ENCODE data around the gene REXO5. TPM values are rescaled to one million over a fixed set of nuclear protein-coding genes. Genes with fewer than 3 reads are reported as not detected.

Gene REXO5
- total RNA-seq, 1 experiment from 2014 or later, result 7.3 TPM

- Histone ChIP-seq H3K36me3 (ENCODE audit: control insufficient read depth, insufficient read depth, low read length) (no peaks in the 10 kb centered on the region; the same call in 1 of the 2 replicates), H3K9me3 (no peaks in the 10 kb centered on the region), H3K27me3 (replicated peaks; ENCODE audit: control insufficient read depth, insufficient read depth, low read length) (no peaks in the 10 kb centered on the region), H3K4me1 (peaks cover 9% of the 10 kb centered on the region), H3K4me3 (ENCODE audit: low read depth, low read length) (no peak overlapping the region)
- DNase-seq, result no peak
- no peak for TF ChIP-seq CTCF (IDR thresholded peaks at IDR 0.05; ENCODE audit: insufficient read depth in 1 of 2, low read depth in 1 of 2, low read length in 1 of 2, severe bottlenecking in 1 of 2, unreplicated experiment in 1 of 2)
- H3K4me1 Mint-ChIP-seq (ENCODE audit: low read depth, unreplicated experiment), result no peaks in the 10 kb centered on the region
- POLR2A ChIA-PET, result no interaction called here
- BruUV-seq (replicated peaks), result no TSS peak
- H3K36me3 Mint-ChIP-seq (ENCODE audit: insufficient read depth, unreplicated experiment), result peaks cover 30% of the 10 kb centered on the region
- no peak overlapping the region for H3K4me3 Mint-ChIP-seq (ENCODE audit: unreplicated experiment)
- H3K27ac Mint-ChIP-seq (ENCODE audit: unreplicated experiment), result no peak overlapping the region
- H3K27me3 Mint-ChIP-seq (ENCODE audit: insufficient read depth, unreplicated experiment), result no peaks in the 10 kb centered on the region
- CTCF ChIA-PET, result interaction anchor here (0.7 kb wide), 2 partner anchors 57 to 1515 kb away, joined by 3 read pairs; no protein-coding TSS in a partner anchor
- H3K9me3 Mint-ChIP-seq (ENCODE audit: unreplicated experiment), result no peaks in the 10 kb centered on the region
- intact Hi-C loops (cut with micrococcal nuclease; ENCODE audit: unreplicated experiment), result no loop called here
These were observed 40.2 kb downstream of the REXO5 start for GRCh38 chr16:20846551-20846950.

- Mint-ChIP-seq H3K27ac (ENCODE audit: unreplicated experiment) (no peak overlapping the region), H3K4me1 (ENCODE audit: low read depth, unreplicated experiment) (no peaks in the 10 kb centered on the region), H3K36me3 (ENCODE audit: insufficient read depth, unreplicated experiment) (peaks cover 25% of the 10 kb centered on the region), H3K9me3 (ENCODE audit: unreplicated experiment) (no peaks in the 10 kb centered on the region), H3K4me3 (ENCODE audit: unreplicated experiment) (no peak overlapping the region), H3K27me3 (ENCODE audit: insufficient read depth, unreplicated experiment) (no peaks in the 10 kb centered on the region)
- POLR2A ChIA-PET, result no interaction called here
- H3K27me3 ChIP-seq (replicated peaks; ENCODE audit: control insufficient read depth, insufficient read depth, low read length), result no peaks in the 10 kb centered on the region
- no peaks in the 10 kb centered on the region for H3K9me3 ChIP-seq
- CTCF ChIA-PET, result interaction anchor here (0.7 kb wide), 1 partner anchor 74 kb away, joined by 3 read pairs; no protein-coding TSS in a partner anchor
- TF ChIP-seq CTCF (IDR thresholded peaks at IDR 0.05; ENCODE audit: insufficient read depth in 1 of 2, low read depth in 1 of 2, low read length in 1 of 2, severe bottlenecking in 1 of 2, unreplicated experiment in 1 of 2), result no peak
- DNase-seq, result no peak
- peaks cover 17% of the 10 kb centered on the region for H3K4me1 ChIP-seq
- H3K4me3 ChIP-seq (ENCODE audit: low read depth, low read length), result no peak overlapping the region
- intact Hi-C loops (cut with micrococcal nuclease; ENCODE audit: unreplicated experiment), result no loop called here
- BruUV-seq (replicated peaks), result no TSS peak
- H3K36me3 ChIP-seq (ENCODE audit: control insufficient read depth, insufficient read depth, low read length), result no peaks in the 10 kb centered on the region; the same call in 1 of the 2 replicates
These were observed 41.2 kb downstream of the REXO5 start for GRCh38 chr16:20847550-20847949.

GRCh38 chr16:20849589-20850390 lies 43.5 kb downstream of the REXO5 start:
- Mint-ChIP-seq H3K4me1 (ENCODE audit: low read depth, unreplicated experiment) (peaks cover 14% of the 10 kb centered on the region), H3K27me3 (ENCODE audit: insufficient read depth, unreplicated experiment) (no peaks in the 10 kb centered on the region), H3K27ac (ENCODE audit: unreplicated experiment) (no peak overlapping the region), H3K9me3 (ENCODE audit: unreplicated experiment) (no peaks in the 10 kb centered on the region), H3K36me3 (ENCODE audit: insufficient read depth, unreplicated experiment) (peaks cover 31% of the 10 kb centered on the region), H3K4me3 (ENCODE audit: unreplicated experiment) (no peak overlapping the region)
- H3K9me3 ChIP-seq, result no peaks in the 10 kb centered on the region
- ChIA-PET POLR2A (no interaction called here), CTCF (interaction anchor here (0.8 to 2.4 kb wide), 5 partner anchors 51 to 434 kb away, joined by 3 to 17 read pairs (median 5); partner anchors contain the start of genes DCUN1D3 and LYRM1)
- H3K27me3 ChIP-seq (replicated peaks; ENCODE audit: control insufficient read depth, insufficient read depth, low read length), result no peaks in the 10 kb centered on the region
- peaks cover 39% of the 10 kb centered on the region for H3K4me1 ChIP-seq
- no peaks in the 10 kb centered on the region; the same call in 1 of the 2 replicates for H3K36me3 ChIP-seq (ENCODE audit: control insufficient read depth, insufficient read depth, low read length)
- TF ChIP-seq CTCF (IDR thresholded peaks at IDR 0.05; ENCODE audit: insufficient read depth in 1 of 2, low read depth in 1 of 2, low read length in 1 of 2, severe bottlenecking in 1 of 2, unreplicated experiment in 1 of 2), result peak; percentile 93 to 97
- BruUV-seq (replicated peaks), result no TSS peak
- H3K4me3 ChIP-seq (ENCODE audit: low read depth, low read length), result no peak overlapping the region
- intact Hi-C loops (cut with micrococcal nuclease; ENCODE audit: unreplicated experiment), result loop anchor here (1.0 to 5.0 kb wide), 7 partner anchors 88 to 453 kb away; partner anchors contain the start of gene LDAF1
- DNase-seq, result peak; percentile 58 to 78
